HAP-1 (cell line): ENCODE results near the gene FYN.

Experiments
- DNase-seq, 2 experiments: peaks; one replicate each; pipeline ENCODE4 v3.0.0-alpha.2; 2016 to 2020; ENCODE audit warnings: low spot score in 2 of 2
- H3K27me3 ChIP-seq: fragments of 250-450 bp; sonication (Bioruptor Pico); 2 replicates; pipeline ENCODE4 v1.5.1; 2020; ENCODE audit warnings: low read depth, mild to moderate bottlenecking, moderate library complexity
- H3K36me3 ChIP-seq: fragments of 250-450 bp; sonication (Bioruptor Pico); replicated peaks from 2 replicates; pipeline ENCODE4 v1.5.1; 2020; ENCODE audit warnings: mild to moderate bottlenecking
- H3K4me1 ChIP-seq: fragments of 250-450 bp; sonication (Bioruptor Pico); 2 replicates; pipeline ENCODE4 v1.5.1; 2020; ENCODE audit warnings: mild to moderate bottlenecking
- H3K4me3 ChIP-seq: fragments of 250-450 bp; sonication (Bioruptor Pico); 2 replicates; pipeline ENCODE4 v1.5.1; 2020; ENCODE audit warnings: mild to moderate bottlenecking, moderate library complexity
- H3K9me3 ChIP-seq: fragments of 250-450 bp; sonication (Bioruptor Pico); 2 replicates; pipeline ENCODE4 v1.5.1; 2020; ENCODE audit warnings: mild to moderate bottlenecking, moderate library complexity
- in situ Hi-C: fragments of 300-500 bp; cut with MboI; formaldehyde crosslinking; loops from 3 replicates; pipeline ENCODE4 v1.14.3; 2020; ENCODE audit warnings: low sequenced_read_pairs, inconsistent platforms, mixed read lengths

Gene FYN

GRCh38 chr6:111743862-111744692, 129.2 kb downstream of the FYN start:
- DNase-seq = no peak
- no peak overlapping the region for H3K4me3 ChIP-seq
- in situ Hi-C loops = no loop called here

GRCh38 chr6:111743360-111743759, 129.9 kb downstream of the FYN start:
- in situ Hi-C loops = no loop called here
- no peaks in the 10 kb centered on the region for H3K36me3 ChIP-seq
- DNase-seq = no peak
- no peak overlapping the region for H3K4me3 ChIP-seq
- no peaks in the 10 kb centered on the region for H3K27me3 ChIP-seq
- H3K9me3 ChIP-seq = no peaks in the 10 kb centered on the region
- H3K4me1 ChIP-seq = no peaks in the 10 kb centered on the region

More at GRCh38 chr6:111743862-111744692, 129.2 kb downstream of the FYN start:
- H3K4me1 ChIP-seq = no peaks in the 10 kb centered on the region
- H3K27me3 ChIP-seq = no peaks in the 10 kb centered on the region
- H3K9me3 ChIP-seq = no peaks in the 10 kb centered on the region
- no peaks in the 10 kb centered on the region for H3K36me3 ChIP-seq

- Histone ChIP-seq H3K4me3 (no peak overlapping the region), H3K27me3 (no peaks in the 10 kb centered on the region), H3K4me1 (no peaks in the 10 kb centered on the region), H3K9me3 (no peaks in the 10 kb centered on the region), H3K36me3 (no peaks in the 10 kb centered on the region)
- in situ Hi-C loops = no loop called here
- no peak for DNase-seq
These were observed 131.9 kb downstream of the FYN start for GRCh38 chr6:111741177-111741952.

- H3K4me3 ChIP-seq = no peak overlapping the region
- H3K36me3 ChIP-seq = no peaks in the 10 kb centered on the region
- no peaks in the 10 kb centered on the region for H3K27me3 ChIP-seq
- no peaks in the 10 kb centered on the region for H3K4me1 ChIP-seq
- DNase-seq = no peak
- H3K9me3 ChIP-seq = no peaks in the 10 kb centered on the region
- in situ Hi-C loops = no loop called here
These were observed 132.7 kb downstream of the FYN start for GRCh38 chr6:111740506-111740905.

- in situ Hi-C loops = no loop called here
- no peak overlapping the region for H3K4me3 ChIP-seq
- H3K9me3 ChIP-seq = no peaks in the 10 kb centered on the region
- H3K4me1 ChIP-seq = no peaks in the 10 kb centered on the region
- DNase-seq = no peak
- H3K36me3 ChIP-seq = no peaks in the 10 kb centered on the region
- H3K27me3 ChIP-seq = no peaks in the 10 kb centered on the region
These were observed 134.0 kb downstream of the FYN start for GRCh38 chr6:111739257-111739696.

- DNase-seq = no peak
- Histone ChIP-seq H3K4me3 (no peak overlapping the region), H3K9me3 (no peaks in the 10 kb centered on the region), H3K27me3 (no peaks in the 10 kb centered on the region), H3K4me1 (no peaks in the 10 kb centered on the region), H3K36me3 (no peaks in the 10 kb centered on the region)
- in situ Hi-C loops = no loop called here
These were observed 134.6 kb downstream of the FYN start for GRCh38 chr6:111738631-111739030.

GRCh38 chr6:111738156-111738555, 135.1 kb downstream of the FYN start:
- H3K36me3 ChIP-seq = no peaks in the 10 kb centered on the region
- H3K9me3 ChIP-seq = no peaks in the 10 kb centered on the region
- no peak for DNase-seq
- no peak overlapping the region for H3K4me3 ChIP-seq
- H3K4me1 ChIP-seq = no peaks in the 10 kb centered on the region
- no peaks in the 10 kb centered on the region for H3K27me3 ChIP-seq
- in situ Hi-C loops = no loop called here

GRCh38 chr6:111737065-111737521, 136.2 kb downstream of the FYN start:
- Histone ChIP-seq H3K4me1 (no peaks in the 10 kb centered on the region), H3K9me3 (no peaks in the 10 kb centered on the region), H3K36me3 (no peaks in the 10 kb centered on the region), H3K27me3 (no peaks in the 10 kb centered on the region), H3K4me3 (no peak overlapping the region)
- in situ Hi-C loops = no loop called here
- no peak for DNase-seq

GRCh38 chr6:111736005-111736608, 137.1 kb downstream of the FYN start:
- H3K36me3 ChIP-seq = no peaks in the 10 kb centered on the region
- H3K4me1 ChIP-seq = no peaks in the 10 kb centered on the region
- H3K27me3 ChIP-seq = no peaks in the 10 kb centered on the region
- no peaks in the 10 kb centered on the region for H3K9me3 ChIP-seq
- H3K4me3 ChIP-seq = no peak overlapping the region
- DNase-seq = no peak
- in situ Hi-C loops = no loop called here

GRCh38 chr6:111734068-111735061, 138.9 kb downstream of the FYN start:
- H3K9me3 ChIP-seq = no peaks in the 10 kb centered on the region
- no peak for DNase-seq
- in situ Hi-C loops = no loop called here
- no peaks in the 10 kb centered on the region for H3K36me3 ChIP-seq
- no peaks in the 10 kb centered on the region for H3K27me3 ChIP-seq
- no peaks in the 10 kb centered on the region for H3K4me1 ChIP-seq
- no peak overlapping the region for H3K4me3 ChIP-seq

- H3K36me3 ChIP-seq = no peaks in the 10 kb centered on the region
- no peaks in the 10 kb centered on the region for H3K4me1 ChIP-seq
- no peak for DNase-seq
- H3K9me3 ChIP-seq = no peaks in the 10 kb centered on the region
- H3K4me3 ChIP-seq = no peak overlapping the region
- in situ Hi-C loops = no loop called here
- no peaks in the 10 kb centered on the region for H3K27me3 ChIP-seq
These were observed 140.9 kb downstream of the FYN start for GRCh38 chr6:111732390-111732789.

- H3K4me3 ChIP-seq = no peak overlapping the region
- H3K27me3 ChIP-seq = no peaks in the 10 kb centered on the region
- peak in 1 of 2 experiments; percentile 15 for DNase-seq
- no peaks in the 10 kb centered on the region for H3K36me3 ChIP-seq
- in situ Hi-C loops = no loop called here
- no peaks in the 10 kb centered on the region for H3K4me1 ChIP-seq
- H3K9me3 ChIP-seq = no peaks in the 10 kb centered on the region
These were observed 141.6 kb downstream of the FYN start for GRCh38 chr6:111731456-111732195.
